Neutrophil (primary cell): ENCODE measurements around the gene IVL.

ENCODE experiments used
- H3K27ac ChIP-seq: fragments of 200-600 bp; sonication (generic); 2 replicates; pipeline ENCODE4 v1.5.1; 2016; ENCODE audit warnings: mild to moderate bottlenecking, moderate library complexity
- H3K27me3 ChIP-seq: fragments of 200-600 bp; sonication (generic); 2 replicates; pipeline ENCODE4 v1.6.0; 2016; ENCODE audit warnings: mild to moderate bottlenecking
- H3K36me3 ChIP-seq: fragments of 200-600 bp; sonication (generic); 2 replicates; pipeline ENCODE4 v1.5.1; 2017
- H3K4me1 ChIP-seq, 2 experiments: fragments of 200-600 bp in 1 of 2; sonication (generic) in 1 of 2; 1 replicate in 1 of 2; 2 replicates in 1 of 2; pipeline versions ENCODE4 v1.5.1 to v1.6.1; 2013 to 2016; ENCODE audit warnings: low read depth in 1 of 2, low read length in 1 of 2, mild to moderate bottlenecking in 1 of 2, moderate library complexity in 1 of 2; ENCODE audit not compliant: control insufficient read depth in 1 of 2, insufficient read depth in 1 of 2
- H3K4me3 ChIP-seq, 2 experiments: fragments of 200-600 bp in 1 of 2; sonication (generic) in 1 of 2; 1 replicate in 1 of 2; 2 replicates in 1 of 2; pipeline ENCODE4 v1.5.1; 2013 to 2016; ENCODE audit warnings: low read depth in 1 of 2, low read length in 1 of 2, mild to moderate bottlenecking in 1 of 2, moderate library complexity in 1 of 2
- H3K9me3 ChIP-seq: fragments of 200-600 bp; sonication (generic); 2 replicates; pipeline ENCODE4 v1.5.1; 2016
- TF ChIP-seq, protein P1 (sequence below): fragments of 200-600 bp; sonication (generic); IDR thresholded peaks from 2 replicates; pipeline ENCODE4 v1.5.1; 2016; ENCODE audit warnings: antibody characterized with exemption

IVL gene

GRCh38 chr1:152946248-152946647 lies 37.9 kb downstream of the IVL start:
- Histone ChIP-seq H3K4me3 (no peak overlapping the region), H3K4me1 (no peaks in the 10 kb centered on the region), H3K9me3 (no peaks in the 10 kb centered on the region), H3K27me3 (no peaks in the 10 kb centered on the region), H3K27ac (no peak overlapping the region), H3K36me3 (no peaks in the 10 kb centered on the region)
- TF ChIP-seq, protein P1, sequence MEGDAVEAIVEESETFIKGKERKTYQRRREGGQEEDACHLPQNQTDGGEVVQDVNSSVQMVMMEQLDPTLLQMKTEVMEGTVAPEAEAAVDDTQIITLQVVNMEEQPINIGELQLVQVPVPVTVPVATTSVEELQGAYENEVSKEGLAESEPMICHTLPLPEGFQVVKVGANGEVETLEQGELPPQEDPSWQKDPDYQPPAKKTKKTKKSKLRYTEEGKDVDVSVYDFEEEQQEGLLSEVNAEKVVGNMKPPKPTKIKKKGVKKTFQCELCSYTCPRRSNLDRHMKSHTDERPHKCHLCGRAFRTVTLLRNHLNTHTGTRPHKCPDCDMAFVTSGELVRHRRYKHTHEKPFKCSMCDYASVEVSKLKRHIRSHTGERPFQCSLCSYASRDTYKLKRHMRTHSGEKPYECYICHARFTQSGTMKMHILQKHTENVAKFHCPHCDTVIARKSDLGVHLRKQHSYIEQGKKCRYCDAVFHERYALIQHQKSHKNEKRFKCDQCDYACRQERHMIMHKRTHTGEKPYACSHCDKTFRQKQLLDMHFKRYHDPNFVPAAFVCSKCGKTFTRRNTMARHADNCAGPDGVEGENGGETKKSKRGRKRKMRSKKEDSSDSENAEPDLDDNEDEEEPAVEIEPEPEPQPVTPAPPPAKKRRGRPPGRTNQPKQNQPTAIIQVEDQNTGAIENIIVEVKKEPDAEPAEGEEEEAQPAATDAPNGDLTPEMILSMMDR, result no peak

DNA sequence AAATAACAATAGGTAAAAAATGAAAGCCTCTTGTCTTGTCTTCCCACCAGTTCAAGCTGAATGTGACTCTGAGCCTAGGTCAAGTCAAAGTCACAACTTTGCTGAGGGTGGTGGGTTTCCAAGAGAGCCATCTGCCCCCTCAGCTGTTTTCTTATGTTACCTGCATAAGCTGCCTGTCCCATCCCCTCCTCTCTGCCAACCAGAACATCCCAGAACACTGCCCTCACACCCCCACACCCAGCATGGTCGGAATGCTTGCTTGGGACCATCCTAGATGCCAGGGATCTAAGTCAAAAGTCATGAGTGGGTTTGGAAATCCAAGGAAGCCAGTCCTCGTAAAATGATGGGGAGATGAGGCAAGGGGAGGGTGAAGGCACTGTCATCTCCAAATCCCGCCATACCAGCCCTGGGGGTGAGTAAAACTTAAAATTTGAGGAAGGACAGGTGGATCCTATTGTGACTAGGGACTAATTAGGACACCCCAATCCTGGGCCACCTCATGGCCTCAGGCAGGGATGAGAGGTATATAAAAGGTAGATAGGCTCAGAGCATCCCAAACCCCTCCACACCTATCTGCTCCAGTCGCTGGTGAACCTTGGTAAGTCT lies 38.4 kb downstream of the IVL start, which contains the start of gene SPRR5:
SPRR5 (plus strand) TSS at position 556 of the 606 bp plus-strand sequence. CDS start 1,349 bp downstream, outside the sequence.
- TF ChIP-seq, protein P1, result no peak
- Histone ChIP-seq H3K36me3 (no peaks in the 10 kb centered on the region), H3K4me1 (no peaks in the 10 kb centered on the region), H3K27me3 (no peaks in the 10 kb centered on the region), H3K4me3 (no peak within 1 kb of the TSS), H3K27ac (no peak within 1 kb of the TSS), H3K9me3 (no peaks in the 10 kb centered on the region)

DNA sequence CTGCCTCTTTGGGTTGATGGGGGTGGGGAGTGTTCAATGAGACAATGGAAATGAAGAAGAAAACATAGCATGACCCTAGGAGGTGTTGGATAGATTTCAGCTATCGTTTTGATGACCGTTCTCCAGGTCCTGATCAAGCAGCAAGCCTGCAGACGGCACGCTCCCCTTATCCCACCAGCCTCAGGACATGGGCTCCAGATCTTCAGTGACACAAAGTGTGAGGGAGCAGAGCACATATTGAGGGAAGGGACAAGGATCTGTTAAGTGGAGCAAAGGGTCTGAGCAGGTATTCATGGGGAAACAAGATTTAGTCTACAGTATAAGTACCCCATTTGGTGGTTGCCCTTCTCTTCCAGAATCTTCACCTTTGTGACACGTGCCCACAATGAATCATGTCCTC lies 43.4 kb downstream of the IVL start:
- H3K27ac ChIP-seq, result no peak overlapping the region
- TF ChIP-seq, protein P1, result no peak
- H3K4me3 ChIP-seq, result no peak overlapping the region
- no peaks in the 10 kb centered on the region for H3K27me3 ChIP-seq
- H3K36me3 ChIP-seq, result no peaks in the 10 kb centered on the region
- no peaks in the 10 kb centered on the region for H3K4me1 ChIP-seq
- no peaks in the 10 kb centered on the region for H3K9me3 ChIP-seq

GRCh38 chr1:152953761-152954160 lies 45.4 kb downstream of the IVL start:
- no peaks in the 10 kb centered on the region for H3K4me1 ChIP-seq
- H3K4me3 ChIP-seq, result no peak overlapping the region
- H3K36me3 ChIP-seq, result no peaks in the 10 kb centered on the region
- no peaks in the 10 kb centered on the region for H3K27me3 ChIP-seq
- H3K9me3 ChIP-seq, result no peaks in the 10 kb centered on the region
- no peak overlapping the region for H3K27ac ChIP-seq
- TF ChIP-seq, protein P1, result no peak

GRCh38 chr1:152954436-152954835 lies 46.1 kb downstream of the IVL start:
- Histone ChIP-seq H3K4me3 (no peak overlapping the region), H3K4me1 (no peaks in the 10 kb centered on the region), H3K27me3 (no peaks in the 10 kb centered on the region), H3K27ac (no peak overlapping the region), H3K9me3 (no peaks in the 10 kb centered on the region), H3K36me3 (no peaks in the 10 kb centered on the region)
- TF ChIP-seq, protein P1, result no peak
